KMS-11 (cell line): Measurements from ENCODE around the gene CDK17.
"Not testable (repeated sequence)": the region's sequence is repeated elsewhere in the genome, so short reads cannot be mapped to it uniquely, and the experiment has no call there.

Source experiments
- H2AFZ ChIP-seq: fragments of 200-600 bp; sonication (generic); 2 replicates; pipeline ENCODE4 v1.6.1; 2016; ENCODE audit warnings: antibody characterized with exemption, mixed run types, low read depth
- H3K27ac ChIP-seq: fragments of 200-600 bp; sonication (generic); 2 replicates; pipeline ENCODE4 v1.6.1; 2016; ENCODE audit warnings: mild to moderate bottlenecking, mixed run types
- H3K27me3 ChIP-seq: fragments of 200-600 bp; sonication (generic); 2 replicates; pipeline ENCODE4 v1.6.1; 2017; ENCODE audit warnings: mild to moderate bottlenecking, low read depth, mixed run types, moderate library complexity; ENCODE audit not compliant: insufficient read depth
- H3K36me3 ChIP-seq: fragments of 200-600 bp; sonication (generic); 2 replicates; pipeline ENCODE4 v1.6.1; 2017; ENCODE audit warnings: mild to moderate bottlenecking, mixed run types; ENCODE audit not compliant: insufficient read depth
- H3K4me1 ChIP-seq: fragments of 200-600 bp; sonication (generic); 2 replicates; pipeline ENCODE4 v1.6.1; 2016; ENCODE audit warnings: mild to moderate bottlenecking, low read depth, mixed run types; ENCODE audit not compliant: poor library complexity, severe bottlenecking
- H3K4me2 ChIP-seq: fragments of 200-600 bp; sonication (generic); 2 replicates; pipeline ENCODE4 v1.7.0; 2016; ENCODE audit warnings: mild to moderate bottlenecking, mixed run types
- H3K4me3 ChIP-seq: fragments of 200-600 bp; sonication (generic); IDR thresholded peaks from 2 replicates; pipeline ENCODE4 v1.6.1; 2017; ENCODE audit warnings: low read depth, low read length, mixed read lengths; ENCODE audit not compliant: insufficient read depth
- H3K79me2 ChIP-seq: fragments of 200-600 bp; sonication (generic); 2 replicates; pipeline ENCODE4 v1.6.1; 2016; ENCODE audit warnings: low read depth, mixed run types; ENCODE audit not compliant: insufficient read depth
- H3K9ac ChIP-seq: fragments of 200-600 bp; sonication (generic); 2 replicates; pipeline ENCODE4 v1.6.1; 2016; ENCODE audit warnings: mild to moderate bottlenecking, mixed run types
- H4K20me1 ChIP-seq: fragments of 200-600 bp; sonication (generic); 2 replicates; pipeline ENCODE4 v1.6.1; 2016; ENCODE audit warnings: mild to moderate bottlenecking, mixed run types; ENCODE audit not compliant: insufficient read depth
- CTCF ChIP-seq: fragments of 200-600 bp; sonication (generic); conservative IDR thresholded peaks from 2 replicates; pipeline ENCODE4 v1.6.1; 2017; ENCODE audit warnings: low read depth, mild to moderate bottlenecking, antibody characterized with exemption, low read length, moderate library complexity, mixed read lengths

CDK17 gene

GRCh38 chr12:96395236-96395635, 5.0 kb downstream of the CDK17 start:
- Histone ChIP-seq H4K20me1 (no peaks in the 10 kb centered on the region), H3K9ac (no peak overlapping the region), H3K27ac (no peak overlapping the region), H3K4me1 (peaks cover 45% of the 10 kb centered on the region), H3K4me3 (no peak overlapping the region), H3K4me2 (no peak overlapping the region; the same call in 1 of the 2 replicates), H3K36me3 (no peaks in the 10 kb centered on the region), H3K27me3 (no peaks in the 10 kb centered on the region), H3K79me2 (peaks cover 85% of the 10 kb centered on the region), H2AFZ (no peak overlapping the region)
- no peak for TF ChIP-seq CTCF

DNA sequence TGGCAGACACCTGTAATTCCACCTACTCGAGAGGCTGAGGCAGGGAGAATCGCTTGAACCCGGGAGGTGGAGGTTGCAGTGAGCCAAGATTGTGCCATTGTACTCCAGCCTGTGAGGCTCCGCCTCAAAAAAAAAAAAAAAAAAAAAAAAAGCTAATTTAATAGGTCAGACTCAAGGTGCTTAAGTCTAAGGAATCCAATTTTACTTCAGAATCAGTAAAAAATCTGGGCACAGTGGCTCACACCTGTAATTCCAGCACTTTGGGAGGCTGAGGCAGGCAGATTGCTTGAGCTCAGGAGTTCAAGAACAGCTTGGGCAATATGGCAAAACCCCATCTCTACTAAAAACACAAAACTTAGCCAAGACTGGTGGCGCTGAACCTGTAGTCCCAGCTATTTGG, 7.0 kb downstream of the CDK17 start:
- not testable (repeated sequence) for H3K9ac ChIP-seq, H3K27ac ChIP-seq, H3K36me3 ChIP-seq, H4K20me1 ChIP-seq, H3K4me3 ChIP-seq, H3K4me2 ChIP-seq, H2AFZ ChIP-seq, H3K27me3 ChIP-seq
- Histone ChIP-seq H3K79me2 (peaks cover 96% of the 10 kb centered on the region), H3K4me1 (peaks cover 45% of the 10 kb centered on the region)

- no peak overlapping the region for H3K4me3 ChIP-seq
- no peaks in the 10 kb centered on the region for H4K20me1 ChIP-seq
- no peaks in the 10 kb centered on the region for H3K36me3 ChIP-seq
- no peaks in the 10 kb centered on the region for H3K27me3 ChIP-seq
- H3K4me2 ChIP-seq: no peak overlapping the region
- no peak overlapping the region for H3K9ac ChIP-seq
- H2AFZ ChIP-seq: no peak overlapping the region
- no peak overlapping the region for H3K27ac ChIP-seq
- TF ChIP-seq CTCF: no peak
- peaks cover 43% of the 10 kb centered on the region for H3K4me1 ChIP-seq
- peaks cover 92% of the 10 kb centered on the region for H3K79me2 ChIP-seq
Measured at GRCh38 chr12:96392397-96392796, 7.8 kb downstream of the CDK17 start.

GRCh38 chr12:96387981-96388380, 12.3 kb downstream of the CDK17 start:
- no peak overlapping the region for H2AFZ ChIP-seq
- H4K20me1 ChIP-seq: no peaks in the 10 kb centered on the region
- H3K27ac ChIP-seq: no peak overlapping the region
- H3K4me2 ChIP-seq: no peak overlapping the region
- H3K4me1 ChIP-seq: peaks cover 19% of the 10 kb centered on the region
- no peaks in the 10 kb centered on the region for H3K27me3 ChIP-seq
- H3K36me3 ChIP-seq: no peaks in the 10 kb centered on the region
- H3K9ac ChIP-seq: no peak overlapping the region
- no peak for TF ChIP-seq CTCF
- H3K4me3 ChIP-seq: no peak overlapping the region
- H3K79me2 ChIP-seq: peaks cover 83% of the 10 kb centered on the region

DNA sequence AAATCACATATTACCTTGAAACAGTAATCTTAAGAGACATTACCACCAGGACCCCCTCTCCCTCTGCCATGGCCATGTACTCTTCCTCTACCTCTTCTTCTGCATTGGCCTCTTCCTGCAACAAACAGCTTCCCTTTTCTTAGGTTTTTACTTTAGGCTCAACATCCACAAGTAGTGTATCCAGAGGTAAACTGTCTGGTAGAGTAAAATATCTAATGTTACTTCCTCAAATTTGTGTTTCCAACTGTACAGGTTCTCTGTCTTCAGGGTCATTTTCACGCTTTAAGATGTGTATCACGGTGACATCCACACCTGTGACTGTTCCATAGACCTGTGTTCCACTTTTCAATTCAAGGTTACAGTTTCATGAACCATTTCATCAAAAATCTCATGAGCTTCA, 13.4 kb downstream of the CDK17 start:
- no peak overlapping the region for H3K4me3 ChIP-seq
- no peaks in the 10 kb centered on the region for H3K27me3 ChIP-seq
- H4K20me1 ChIP-seq: no peaks in the 10 kb centered on the region
- peaks cover 83% of the 10 kb centered on the region for H3K79me2 ChIP-seq
- no peak overlapping the region for H2AFZ ChIP-seq
- no peaks in the 10 kb centered on the region for H3K36me3 ChIP-seq
- no peak overlapping the region for H3K4me2 ChIP-seq
- H3K4me1 ChIP-seq: peaks cover 10% of the 10 kb centered on the region
- no peak overlapping the region for H3K27ac ChIP-seq
- no peak overlapping the region for H3K9ac ChIP-seq
- TF ChIP-seq CTCF: no peak
